CD4-positive, alpha-beta T cell treated with Interleukin-2 at 100 ng/mL for 4 hours (primary cell): ENCODE results near the gene RIMBP2.

ENCODE experiments used
- DNase-seq: peaks from one replicate; pipeline ENCODE4 v3.0.0-alpha.2; 2020; ENCODE audit warnings: low spot score

The RIMBP2 gene

GRCh38 chr12:130482448-130482847 lies 233.7 kb downstream of the RIMBP2 start:
- no peak for DNase-seq

DNA sequence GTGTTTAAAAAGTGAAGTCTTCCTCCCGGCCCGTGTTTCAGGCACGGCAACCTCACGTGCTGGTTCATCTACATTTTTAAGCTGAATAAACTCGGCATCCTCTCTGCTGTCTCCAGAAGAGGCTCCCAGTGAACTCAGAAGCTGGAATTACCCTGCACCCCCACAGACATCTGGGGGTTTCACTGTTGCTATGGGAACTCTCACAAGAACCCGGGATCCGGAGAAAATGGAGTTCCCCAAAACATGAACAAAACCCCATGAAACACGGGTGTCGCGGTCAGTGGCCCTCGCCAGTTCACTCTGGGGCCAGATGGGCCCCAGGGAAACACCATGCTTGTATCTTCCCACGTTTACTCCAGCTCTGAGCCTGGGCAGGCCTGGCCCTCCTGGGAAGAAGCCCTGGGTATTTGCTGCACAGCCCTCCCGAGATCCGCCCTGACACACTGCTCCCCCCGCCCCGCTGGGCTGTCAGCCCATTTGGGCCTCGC lies 234.7 kb downstream of the RIMBP2 start:
- DNase-seq: no peak

GRCh38 chr12:130480887-130481286 lies 235.2 kb downstream of the RIMBP2 start:
- DNase-seq: no peak

GRCh38 chr12:130480231-130480630 lies 235.9 kb downstream of the RIMBP2 start:
- DNase-seq: no peak

DNA sequence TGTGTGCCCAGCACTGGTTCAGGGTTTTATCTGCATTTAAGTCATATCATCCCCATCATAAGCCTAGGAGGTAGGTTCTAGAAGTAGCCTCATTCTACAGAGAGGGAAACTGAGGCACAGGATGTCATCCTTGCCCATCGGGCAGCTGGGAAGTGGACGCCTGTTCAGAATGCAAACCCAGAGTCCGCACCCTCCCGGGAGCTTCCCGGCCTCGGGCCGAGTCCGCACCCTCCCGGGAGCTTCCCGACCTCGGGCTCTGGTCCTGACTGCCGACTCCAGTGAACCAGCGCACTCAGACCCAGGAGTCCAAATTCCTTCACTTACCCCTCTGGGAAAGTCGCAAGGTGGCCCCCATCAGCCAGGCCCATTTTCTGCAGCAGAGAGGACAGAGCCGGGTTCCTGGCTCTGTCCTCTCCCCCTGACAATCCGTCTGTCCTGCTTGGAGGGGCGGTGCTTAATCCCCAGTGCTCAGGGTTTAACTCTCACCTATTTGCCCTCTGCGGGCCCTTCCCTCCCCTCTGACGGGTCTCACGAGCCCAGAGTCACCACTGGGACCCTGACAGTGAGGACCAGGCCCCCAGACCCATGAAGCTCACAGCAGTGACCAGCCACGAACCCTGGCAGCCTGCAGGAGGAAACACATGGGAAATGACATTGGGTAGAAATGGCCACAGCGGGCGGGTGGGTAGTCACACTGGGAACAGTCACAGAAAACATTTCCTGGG lies 236.5 kb downstream of the RIMBP2 start:
- DNase-seq: no peak

DNA sequence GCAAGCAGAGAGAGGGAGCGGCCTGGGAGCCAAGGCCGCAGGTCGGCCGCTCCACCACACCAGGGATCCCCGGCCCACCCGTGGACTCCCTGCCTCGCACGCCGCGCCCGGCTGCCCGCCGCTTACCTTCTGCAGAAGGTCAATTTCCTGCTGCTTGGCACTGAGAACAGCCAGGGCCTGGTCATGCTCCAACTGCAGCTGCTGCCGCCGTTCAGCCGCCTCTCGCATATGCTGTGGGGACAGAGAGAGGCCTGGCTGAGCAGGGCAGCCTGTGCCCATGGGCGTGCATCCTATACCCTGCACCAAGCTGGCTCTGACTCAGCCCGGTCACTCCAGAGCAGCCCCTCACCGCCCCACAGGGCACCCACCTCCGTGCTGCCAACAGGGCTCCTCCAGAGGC lies 237.3 kb downstream of the RIMBP2 start:
- DNase-seq: no peak

GRCh38 chr12:130477701-130478100 lies 238.4 kb downstream of the RIMBP2 start:
- no peak for DNase-seq

GRCh38 chr12:130477266-130477665 lies 238.8 kb downstream of the RIMBP2 start:
- no peak for DNase-seq

GRCh38 chr12:130476451-130477135 lies 239.5 kb downstream of the RIMBP2 start:
- no peak for DNase-seq

DNA sequence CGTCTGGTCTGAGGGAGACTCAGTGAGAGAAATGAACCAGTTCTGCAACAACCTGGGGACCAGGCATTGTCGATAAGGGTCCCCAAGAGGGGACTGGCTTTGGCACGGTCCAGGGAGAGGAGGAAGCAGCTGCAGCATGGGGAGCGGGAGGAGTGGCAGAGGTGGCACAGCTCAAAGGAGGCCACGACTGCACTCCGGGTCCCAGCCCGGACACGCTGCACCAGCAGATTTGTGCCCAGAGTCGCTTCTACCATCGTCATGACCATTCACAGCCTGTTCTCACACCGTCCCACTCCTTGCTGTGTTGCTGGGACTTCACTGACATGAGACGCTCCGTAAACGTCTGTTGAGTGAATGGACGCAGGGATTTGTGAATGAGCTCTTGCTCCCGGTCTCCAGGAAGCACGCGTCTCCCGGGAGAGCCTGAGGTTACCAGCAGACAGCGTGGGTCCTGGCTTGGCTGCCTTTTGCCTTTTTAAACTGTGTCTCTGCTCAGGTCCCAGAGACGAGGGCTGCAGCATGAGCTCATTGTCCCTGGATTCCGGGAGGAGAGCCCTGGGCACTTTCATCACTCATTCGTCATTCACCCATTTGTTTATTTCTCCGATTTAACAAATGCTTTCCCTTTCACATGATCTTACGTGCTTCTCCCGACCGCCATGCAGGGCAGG lies 241.4 kb downstream of the RIMBP2 start:
- no peak for DNase-seq

GRCh38 chr12:130473266-130473665 lies 242.8 kb downstream of the RIMBP2 start:
- DNase-seq: no peak

GRCh38 chr12:130470969-130471368 lies 245.1 kb downstream of the RIMBP2 start:
- DNase-seq: no peak

DNA sequence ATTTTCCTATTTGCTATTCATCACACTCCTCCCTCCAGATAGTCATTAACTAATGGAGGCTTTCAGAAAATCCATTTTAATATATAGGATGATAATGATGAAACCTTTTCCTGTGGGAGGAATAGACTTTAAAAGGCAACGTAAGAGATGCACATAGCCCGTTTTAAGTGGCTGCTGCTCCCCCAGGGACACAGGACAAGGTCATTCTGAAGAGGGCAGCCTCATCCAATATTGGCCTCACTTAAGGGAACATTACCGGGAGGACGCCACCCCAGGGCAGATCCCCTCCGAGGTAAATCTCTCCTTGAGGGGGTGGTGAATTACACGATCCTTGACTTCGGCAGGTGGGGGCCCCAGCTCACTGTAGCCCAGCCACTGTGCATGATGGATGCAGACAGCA lies 246.5 kb downstream of the RIMBP2 start:
- DNase-seq: no peak

- no peak for DNase-seq
These were observed 247.3 kb downstream of the RIMBP2 start for GRCh38 chr12:130468700-130469245.

DNA sequence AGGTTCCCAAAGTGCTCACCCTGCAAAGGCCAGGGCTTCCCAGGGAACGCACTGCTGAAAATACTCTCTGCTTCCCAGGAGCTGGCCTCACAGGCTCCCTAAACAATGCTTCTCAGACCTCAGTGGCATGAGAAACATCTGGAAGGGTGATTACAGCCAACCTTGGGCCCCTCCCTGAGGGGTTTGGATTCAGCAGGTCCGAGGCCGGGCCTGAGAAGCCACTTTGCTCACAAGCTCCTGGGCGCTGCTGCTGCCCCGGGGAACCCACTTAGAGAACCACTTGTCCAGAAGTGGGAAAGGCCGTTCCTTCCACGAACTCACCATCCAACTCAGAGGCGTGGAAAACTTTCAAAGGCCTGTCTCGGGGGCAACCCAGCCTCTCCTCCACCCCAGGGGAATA lies 247.9 kb downstream of the RIMBP2 start:
- DNase-seq: no peak

GRCh38 chr12:130465626-130466025 lies 250.5 kb downstream of the RIMBP2 start:
- no peak for DNase-seq

DNA sequence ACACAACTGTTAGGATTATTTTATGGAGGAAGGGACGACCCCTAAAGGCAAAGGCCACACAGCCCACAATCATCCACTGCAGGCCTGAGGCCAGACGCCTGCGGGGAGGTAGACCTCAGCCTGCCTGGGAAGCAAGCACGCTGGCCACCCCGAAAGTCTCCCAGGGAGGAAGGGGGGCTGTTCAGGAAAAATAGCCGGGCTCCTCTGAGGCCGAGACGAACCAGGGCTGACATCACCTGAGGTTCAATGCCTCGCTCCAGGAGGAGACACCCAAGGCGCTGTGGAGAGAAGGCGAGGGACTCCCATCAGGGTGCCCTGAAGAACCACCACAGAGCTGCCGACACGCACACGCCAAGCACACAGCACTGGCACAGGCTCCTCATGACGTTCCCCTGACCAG lies 251.1 kb downstream of the RIMBP2 start:
- no peak for DNase-seq

GRCh38 chr12:130463818-130464670 lies 252.1 kb downstream of the RIMBP2 start:
- DNase-seq: no peak

- no peak for DNase-seq
These were observed 252.8 kb downstream of the RIMBP2 start for GRCh38 chr12:130463275-130463658.

GRCh38 chr12:130462558-130463274 lies 253.4 kb downstream of the RIMBP2 start:
- no peak for DNase-seq
